CD14-positive monocyte (primary cell): ENCODE data around the gene TBCD. TPM values are rescaled to one million over a fixed set of nuclear protein-coding genes. Genes with fewer than 3 reads are reported as not detected.

ENCODE experiments used
- DNase-seq, 3 donors: peaks; one replicate each; pipeline ENCODE4 v3.0.0-alpha.2; 2011 to 2022
- H2AFZ ChIP-seq: 2 replicates; pipeline ENCODE4 v1.6.0; 2012; ENCODE audit warnings: mild to moderate bottlenecking, low read depth, low read length, inconsistent platforms; ENCODE audit not compliant: insufficient read depth, poor library complexity, severe bottlenecking
- H3K27ac ChIP-seq, 2 donors: 1 replicate in 1 of 2; 2 replicates in 1 of 2; pipeline ENCODE4 v1.5.1; 2012 to 2013; ENCODE audit warnings: low read length in 2 of 2, control low read depth in 1 of 2, inconsistent platforms in 1 of 2, low read depth in 1 of 2, mild to moderate bottlenecking in 1 of 2
- H3K27me3 ChIP-seq, 2 donors: one replicate each; pipeline versions ENCODE4 v1.6.0 to v1.6.1; 2011 to 2013; ENCODE audit warnings: low read length in 2 of 2; ENCODE audit not compliant: control insufficient read depth in 2 of 2, insufficient read depth in 2 of 2
- H3K36me3 ChIP-seq, 2 donors: replicated peaks in 1 of 2; 1 replicate in 1 of 2; 2 replicates in 1 of 2; pipeline versions ENCODE4 v1.5.1 to v1.6.1; 2012 to 2013; ENCODE audit warnings: low read length in 2 of 2, control low read depth in 1 of 2, inconsistent platforms in 1 of 2, mild to moderate bottlenecking in 1 of 2; ENCODE audit not compliant: insufficient read depth in 2 of 2, control insufficient read depth in 1 of 2
- H3K4me1 ChIP-seq, 2 donors: 1 replicate in 1 of 2; 2 replicates in 1 of 2; pipeline versions ENCODE4 v1.5.1 to v1.6.1; 2012 to 2013; ENCODE audit warnings: low read length in 2 of 2, control low read depth in 1 of 2, inconsistent platforms in 1 of 2, mild to moderate bottlenecking in 1 of 2, moderate library complexity in 1 of 2; ENCODE audit not compliant: insufficient read depth in 2 of 2, control insufficient read depth in 1 of 2
- H3K4me2 ChIP-seq: replicated peaks from 2 replicates; pipeline ENCODE3; 2012; ENCODE audit warnings: low read length, moderate library complexity, mild to moderate bottlenecking; ENCODE audit not compliant: poor library complexity, severe bottlenecking; ENCODE audit errors: extremely low read depth
- H3K4me3 ChIP-seq, 3 experiments: fragments of 200-600 bp in 1 of 3; sonication (generic) in 1 of 3; replicated peaks in 1 of 3; 1 replicate in 2 of 3; 2 replicates in 1 of 3; pipeline ENCODE4 v1.5.1; 2011 to 2013; ENCODE audit warnings: low read length in 3 of 3, mild to moderate bottlenecking in 3 of 3, control low read depth in 2 of 3, low read depth in 2 of 3, inconsistent platforms in 1 of 3, moderate library complexity in 1 of 3
- H3K79me2 ChIP-seq: 2 replicates; pipeline ENCODE4 v1.6.0; 2012; ENCODE audit warnings: mild to moderate bottlenecking, control low read depth, inconsistent platforms, low read length, moderate library complexity; ENCODE audit not compliant: insufficient read depth
- H3K9ac ChIP-seq: 2 replicates; pipeline ENCODE4 v1.6.0; 2017; ENCODE audit warnings: low read length, mild to moderate bottlenecking; ENCODE audit not compliant: insufficient read depth, poor library complexity, severe bottlenecking
- H3K9me3 ChIP-seq, 2 donors: replicated peaks in 1 of 2; 1 replicate in 1 of 2; 2 replicates in 1 of 2; pipeline versions ENCODE4 v1.5.1 to v1.6.1; 2012 to 2013; ENCODE audit warnings: low read length in 2 of 2, control low read depth in 1 of 2; ENCODE audit not compliant: control insufficient read depth in 1 of 2, insufficient read depth in 1 of 2
- H4K20me1 ChIP-seq: 2 replicates; pipeline ENCODE4 v1.6.0; 2012; ENCODE audit warnings: mild to moderate bottlenecking, low read length, control low read depth, moderate library complexity; ENCODE audit not compliant: insufficient read depth
- H3K27ac Mint-ChIP-seq, 7 donors: one replicate each; pipeline ENCODE4 v1.8.0; 2020; ENCODE audit warnings: mild to moderate bottlenecking in 7 of 7, mixed read lengths in 7 of 7, moderate library complexity in 6 of 7, inconsistent platforms in 2 of 7
- H3K27me3 Mint-ChIP-seq, 3 donors: one replicate each; pipeline ENCODE4 v1.8.0; 2021 to 2022; ENCODE audit warnings: low read depth in 3 of 3, mild to moderate bottlenecking in 3 of 3, mixed read lengths in 3 of 3, moderate library complexity in 3 of 3, inconsistent platforms in 1 of 3
- H3K36me3 Mint-ChIP-seq, 2 donors: one replicate each; pipeline ENCODE4 v1.8.0; 2020; ENCODE audit warnings: mixed read lengths in 2 of 2, inconsistent platforms in 1 of 2, mild to moderate bottlenecking in 1 of 2
- H3K4me1 Mint-ChIP-seq: one replicate; pipeline ENCODE4 v1.8.0; 2020; ENCODE audit warnings: mild to moderate bottlenecking, mixed read lengths
- H3K4me3 Mint-ChIP-seq, 2 donors: one replicate each; pipeline ENCODE4 v1.8.0; 2020; ENCODE audit warnings: mild to moderate bottlenecking in 2 of 2, mixed read lengths in 2 of 2, moderate library complexity in 1 of 2
- H3K9me3 Mint-ChIP-seq, 7 donors: one replicate each; pipeline ENCODE4 v1.8.0; 2020 to 2022; ENCODE audit warnings: mixed read lengths in 7 of 7, mild to moderate bottlenecking in 6 of 7, moderate library complexity in 6 of 7, inconsistent platforms in 2 of 7
- WGBS: methylation state at CpG from one replicate; pipeline ENCODE4 v1.1.5; 2013; ENCODE audit warnings: missing lambda C conversion rate; ENCODE audit not compliant: insufficient coverage; 5-methylcytosine and 5-hydroxymethylcytosine counted together
- intact Hi-C, 2 donors: fragments of 100-400 bp; cut with micrococcal nuclease; formaldehyde crosslinking; loops; one replicate each; pipeline versions ENCODE4 v1.15.0 to v1.15.1; 2023
- polyA plus RNA-seq, 3 donors: library from polyadenylated mRNA; depleted of rRNA in 1 of 3; unstranded in 2 of 3; stranded (reverse) in 1 of 3; fragments of 300-500 nt in 2 of 3; fragments of >200 nt in 1 of 3; fragmentation: Illumina TruSeq in 2 of 3; gene quantifications; 1 replicate in 2 of 3; 2 replicates in 1 of 3; pipeline ENCODE4 v1.2.3, GENCODE V29; 2012 to 2021
- TF ChIP-seq, protein P1 (sequence below): fragments of 200-600 bp; IDR thresholded peaks from one replicate; pipeline ENCODE4 v1.8.0; 2022; ENCODE audit warnings: antibody characterized with exemption, mild to moderate bottlenecking

TBCD gene
- polyA plus RNA-seq, 3 donors, result 54.7 to 74.0 (median 66.6) TPM

GRCh38 chr17:82949361-82949760 is 197.5 kb downstream of the TBCD start:
- Mint-ChIP-seq H3K27ac (peak overlapping the region in 1 of 7 donors; percentile 63), H3K36me3 (peaks cover 66 to 82% of the 10 kb centered on the region in 2 donors), H3K4me1 (no peaks in the 10 kb centered on the region), H3K27me3 (peaks cover 0 to 1% (median 0%) of the 10 kb centered on the region in 3 donors), H3K9me3 (peaks cover 20 to 39% (median 29%) of the 10 kb centered on the region in 7 donors), H3K4me3 (no peak overlapping the region)
- DNase-seq, result no peak
- peaks cover 18 to 24% of the 10 kb centered on the region in 2 donors for H3K9me3 ChIP-seq
- H4K20me1 ChIP-seq, result no peaks in the 10 kb centered on the region
- no peak overlapping the region for H2AFZ ChIP-seq
- 99% methylated on average over 20 of the region's 20 CpGs for WGBS
- H3K4me3 ChIP-seq, result no peak overlapping the region
- H3K36me3 ChIP-seq, result peaks cover 10 to 71% of the 10 kb centered on the region in 2 donors
- intact Hi-C loops, result no loop called here
- no peaks in the 10 kb centered on the region for H3K79me2 ChIP-seq
- no peaks in the 10 kb centered on the region for H3K4me1 ChIP-seq
- H3K27ac ChIP-seq, result no peak overlapping the region
- no peak overlapping the region for H3K4me2 ChIP-seq
- TF ChIP-seq, protein P1, sequence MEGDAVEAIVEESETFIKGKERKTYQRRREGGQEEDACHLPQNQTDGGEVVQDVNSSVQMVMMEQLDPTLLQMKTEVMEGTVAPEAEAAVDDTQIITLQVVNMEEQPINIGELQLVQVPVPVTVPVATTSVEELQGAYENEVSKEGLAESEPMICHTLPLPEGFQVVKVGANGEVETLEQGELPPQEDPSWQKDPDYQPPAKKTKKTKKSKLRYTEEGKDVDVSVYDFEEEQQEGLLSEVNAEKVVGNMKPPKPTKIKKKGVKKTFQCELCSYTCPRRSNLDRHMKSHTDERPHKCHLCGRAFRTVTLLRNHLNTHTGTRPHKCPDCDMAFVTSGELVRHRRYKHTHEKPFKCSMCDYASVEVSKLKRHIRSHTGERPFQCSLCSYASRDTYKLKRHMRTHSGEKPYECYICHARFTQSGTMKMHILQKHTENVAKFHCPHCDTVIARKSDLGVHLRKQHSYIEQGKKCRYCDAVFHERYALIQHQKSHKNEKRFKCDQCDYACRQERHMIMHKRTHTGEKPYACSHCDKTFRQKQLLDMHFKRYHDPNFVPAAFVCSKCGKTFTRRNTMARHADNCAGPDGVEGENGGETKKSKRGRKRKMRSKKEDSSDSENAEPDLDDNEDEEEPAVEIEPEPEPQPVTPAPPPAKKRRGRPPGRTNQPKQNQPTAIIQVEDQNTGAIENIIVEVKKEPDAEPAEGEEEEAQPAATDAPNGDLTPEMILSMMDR, result no peak
- H3K27me3 ChIP-seq, result no peaks in the 10 kb centered on the region
- H3K9ac ChIP-seq, result no peak overlapping the region

GRCh38 chr17:82949984-82950383 is 198.1 kb downstream of the TBCD start:
- H2AFZ ChIP-seq, result no peak overlapping the region
- H3K4me1 ChIP-seq, result no peaks in the 10 kb centered on the region
- Mint-ChIP-seq H3K4me1 (no peaks in the 10 kb centered on the region), H3K36me3 (peaks cover 61 to 82% of the 10 kb centered on the region in 2 donors), H3K9me3 (peaks cover 15 to 36% (median 25%) of the 10 kb centered on the region in 7 donors), H3K4me3 (no peak overlapping the region), H3K27me3 (peaks cover 0 to 1% (median 0%) of the 10 kb centered on the region in 3 donors), H3K27ac (no peak overlapping the region)
- peaks cover 6 to 65% of the 10 kb centered on the region in 2 donors for H3K36me3 ChIP-seq
- no peak for DNase-seq
- H3K4me2 ChIP-seq, result no peak overlapping the region
- H3K4me3 ChIP-seq, result no peak overlapping the region
- intact Hi-C loops, result no loop called here
- no peak overlapping the region for H3K27ac ChIP-seq
- H3K9ac ChIP-seq, result no peak overlapping the region
- H3K79me2 ChIP-seq, result no peaks in the 10 kb centered on the region
- peaks cover 12 to 19% of the 10 kb centered on the region in 2 donors for H3K9me3 ChIP-seq
- H3K27me3 ChIP-seq, result no peaks in the 10 kb centered on the region
- TF ChIP-seq, protein P1, result no peak
- H4K20me1 ChIP-seq, result no peaks in the 10 kb centered on the region
- 97% methylated on average over 6 of the region's 10 CpGs for WGBS
